SHP77 treated with DMSO at 0.1 percent for 48 hours (cell line): ENCODE measurements around the gene C19orf47.
"Not testable (repeated sequence)": the region's sequence is repeated elsewhere in the genome, so short reads cannot be mapped to it uniquely, and the experiment has no call there.

ENCODE experiments used
- DNase-seq: peaks from one replicate; lab custom pipeline; 2025; lab: John Stamatoyannopoulos, UW

C19orf47 gene

DNA sequence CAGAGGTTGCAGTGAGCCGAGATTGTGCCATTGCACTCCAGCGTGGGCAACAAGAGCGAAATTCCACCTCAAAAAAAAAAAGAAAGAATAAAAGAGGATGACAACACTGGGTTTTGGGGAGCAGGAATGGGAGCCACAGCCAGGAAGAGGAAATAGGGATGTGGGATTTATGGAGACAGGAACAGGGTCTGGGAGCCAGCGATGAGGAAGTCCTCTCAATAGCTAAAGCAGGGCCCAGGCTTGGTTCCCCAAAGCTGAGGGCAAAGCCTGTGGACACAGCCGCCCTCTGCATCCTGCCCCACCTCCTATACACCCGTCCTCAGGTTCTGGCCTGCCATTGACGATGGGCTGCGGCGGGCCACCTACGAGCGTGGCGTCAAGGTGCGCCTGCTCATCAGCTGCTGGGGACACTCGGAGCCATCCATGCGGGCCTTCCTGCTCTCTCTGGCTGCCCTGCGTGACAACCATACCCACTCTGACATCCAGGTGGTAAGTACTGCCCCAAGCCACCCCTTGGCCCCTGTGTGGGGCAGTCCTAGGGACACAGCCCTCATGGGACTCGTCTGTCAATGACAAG is 28.2 kb upstream of the C19orf47 start:
- no peak for DNase-seq

DNA sequence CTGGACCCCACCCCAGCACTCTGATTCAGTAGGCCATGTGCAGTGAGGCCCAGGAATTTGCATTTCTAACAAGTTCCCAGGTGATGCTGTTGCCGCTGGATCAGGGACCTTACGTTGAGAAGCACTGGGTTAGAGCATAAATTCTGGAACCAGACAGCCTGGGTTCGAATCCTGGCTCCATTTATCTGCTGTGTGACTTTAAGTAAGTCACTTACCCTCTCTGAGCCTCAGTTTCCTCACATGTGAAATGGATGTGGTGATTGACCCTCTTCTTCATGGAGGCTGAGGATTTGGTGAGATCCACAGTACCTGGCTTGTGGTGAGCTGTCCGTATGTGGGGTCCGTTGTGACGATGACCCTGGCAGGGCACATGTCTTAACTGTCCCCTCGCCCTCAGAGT is 25.9 kb upstream of the C19orf47 start:
- no peak for DNase-seq

DNA sequence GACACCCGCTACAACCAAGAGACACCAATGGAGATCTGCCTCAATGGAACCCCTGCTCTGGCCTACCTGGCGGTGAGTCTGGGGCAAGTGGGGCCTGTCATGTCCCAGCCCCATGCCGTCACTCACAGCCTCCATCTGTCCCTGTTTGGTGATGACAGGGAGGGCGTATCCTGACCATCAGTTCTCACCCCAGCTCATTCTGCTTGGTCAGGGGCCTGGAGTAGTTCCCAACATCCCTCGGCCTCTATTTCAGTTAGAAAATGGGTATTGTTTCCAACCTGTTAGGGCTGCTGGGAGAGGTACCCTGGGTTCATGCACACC is 23.6 kb upstream of the C19orf47 start:
- no peak for DNase-seq

DNA sequence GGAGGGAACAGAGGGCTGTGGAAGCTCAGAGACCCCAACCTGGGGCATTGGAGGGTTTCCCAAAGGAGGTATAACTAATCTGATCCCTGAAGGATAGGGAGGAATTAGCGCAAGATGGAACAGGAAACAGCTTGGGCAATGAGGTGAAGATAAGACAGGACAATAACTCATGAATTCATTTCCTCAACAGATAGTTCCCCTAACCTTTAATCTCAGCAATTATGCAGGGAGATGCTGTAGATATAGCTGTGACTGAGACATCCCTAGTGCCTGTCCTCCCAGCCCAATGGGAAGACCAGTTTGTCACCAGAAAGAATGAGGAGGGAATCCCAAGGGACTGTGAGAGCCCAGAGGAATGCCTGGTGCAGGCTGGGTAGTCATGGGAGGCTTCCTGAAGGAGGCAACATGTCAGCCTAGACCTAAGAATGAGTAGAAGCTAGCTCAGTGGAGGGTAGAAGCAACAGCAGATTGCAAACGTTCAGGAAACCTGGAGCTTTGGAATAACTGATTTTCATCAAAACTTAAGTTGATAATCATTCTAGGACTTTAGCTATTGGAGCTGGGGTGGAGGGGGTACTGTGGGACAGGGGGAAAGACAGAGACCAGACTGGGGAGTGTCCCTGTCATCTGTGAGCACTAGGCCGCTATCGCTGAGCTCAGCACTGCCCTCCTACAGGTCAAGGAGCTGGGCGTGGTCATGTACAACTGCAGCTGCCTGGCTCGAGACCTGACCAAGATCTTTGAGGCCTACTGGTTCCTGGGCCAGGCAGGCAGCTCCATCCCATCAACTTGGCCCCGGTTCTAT is 23.0 kb upstream of the C19orf47 start:
- DNase-seq: no peak

DNA sequence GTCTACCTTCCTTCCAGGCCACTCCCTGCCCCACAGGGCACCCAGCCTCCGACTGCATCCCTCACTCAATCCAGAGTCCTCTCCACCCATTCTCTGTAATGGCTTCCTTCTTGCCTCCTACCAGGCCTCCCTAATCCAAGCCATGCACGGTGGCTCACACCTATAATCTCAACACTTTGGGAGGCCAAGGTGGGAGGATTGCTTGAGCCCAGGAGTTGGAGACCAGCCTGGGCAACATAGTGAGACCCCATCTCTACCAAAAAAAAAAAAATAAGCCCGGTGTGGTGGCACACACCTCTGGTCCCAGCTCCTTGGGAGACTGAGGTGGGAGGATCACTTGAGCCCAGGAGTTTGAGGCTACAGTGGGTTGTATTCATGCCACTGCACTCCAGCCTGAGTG is 22.1 kb upstream of the C19orf47 start:
- not testable (repeated sequence) for DNase-seq

DNA sequence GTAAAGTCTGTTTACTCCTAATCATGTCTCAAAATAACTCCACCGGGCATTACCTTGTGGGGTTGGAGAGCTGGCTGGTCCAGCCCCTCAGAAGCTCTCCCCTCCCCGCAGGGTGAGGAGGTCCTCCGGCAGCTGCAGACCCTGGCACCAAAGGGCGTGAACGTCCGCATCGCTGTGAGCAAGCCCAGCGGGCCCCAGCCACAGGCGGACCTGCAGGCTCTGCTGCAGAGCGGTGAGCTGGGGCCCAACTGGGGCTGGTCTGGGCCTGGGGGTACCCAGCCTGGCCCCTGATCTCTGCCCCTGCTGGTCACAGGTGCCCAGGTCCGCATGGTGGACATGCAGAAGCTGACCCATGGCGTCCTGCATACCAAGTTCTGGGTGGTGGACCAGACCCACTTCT is 21.6 kb upstream of the C19orf47 start:
- DNase-seq: no peak

DNA sequence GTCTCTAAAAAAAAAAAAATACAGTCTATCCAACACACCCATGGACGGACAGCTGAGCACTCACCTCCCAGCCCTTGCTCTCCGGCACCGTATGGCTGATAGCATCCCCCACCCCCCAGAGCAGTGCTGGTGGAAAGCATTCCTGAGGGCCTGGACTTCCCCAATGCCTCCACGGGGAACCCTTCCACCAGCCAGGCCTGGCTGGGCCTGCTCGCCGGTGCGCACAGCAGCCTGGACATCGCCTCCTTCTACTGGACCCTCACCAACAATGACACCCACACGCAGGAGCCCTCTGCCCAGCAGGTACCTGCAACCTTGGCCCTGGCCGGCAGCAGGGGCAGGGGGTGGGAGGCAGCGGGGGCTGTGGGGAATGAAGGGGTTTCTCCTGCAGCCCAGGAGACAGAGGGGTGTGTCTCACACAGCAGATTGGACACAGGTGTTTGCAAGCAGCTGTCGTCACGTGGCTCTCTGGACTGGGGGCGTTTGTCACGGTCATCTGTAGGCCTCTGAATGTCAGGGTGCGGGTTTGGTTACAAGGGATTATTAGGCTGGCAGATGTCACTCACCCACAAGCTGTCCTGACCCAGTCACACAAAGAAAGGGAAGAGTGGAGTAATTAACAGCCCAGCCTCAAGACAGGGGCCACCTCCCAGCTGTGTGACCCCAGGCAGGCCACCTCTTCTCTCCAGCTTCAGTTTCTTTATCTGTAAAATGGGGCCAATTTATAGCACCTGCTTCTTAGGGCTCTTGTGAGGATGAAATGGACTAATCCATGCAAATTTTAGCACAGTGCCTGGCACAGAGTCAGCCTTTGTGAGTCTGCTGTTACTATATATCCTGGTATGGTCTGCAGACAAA is 19.6 kb upstream of the C19orf47 start:
- no peak for DNase-seq

DNA sequence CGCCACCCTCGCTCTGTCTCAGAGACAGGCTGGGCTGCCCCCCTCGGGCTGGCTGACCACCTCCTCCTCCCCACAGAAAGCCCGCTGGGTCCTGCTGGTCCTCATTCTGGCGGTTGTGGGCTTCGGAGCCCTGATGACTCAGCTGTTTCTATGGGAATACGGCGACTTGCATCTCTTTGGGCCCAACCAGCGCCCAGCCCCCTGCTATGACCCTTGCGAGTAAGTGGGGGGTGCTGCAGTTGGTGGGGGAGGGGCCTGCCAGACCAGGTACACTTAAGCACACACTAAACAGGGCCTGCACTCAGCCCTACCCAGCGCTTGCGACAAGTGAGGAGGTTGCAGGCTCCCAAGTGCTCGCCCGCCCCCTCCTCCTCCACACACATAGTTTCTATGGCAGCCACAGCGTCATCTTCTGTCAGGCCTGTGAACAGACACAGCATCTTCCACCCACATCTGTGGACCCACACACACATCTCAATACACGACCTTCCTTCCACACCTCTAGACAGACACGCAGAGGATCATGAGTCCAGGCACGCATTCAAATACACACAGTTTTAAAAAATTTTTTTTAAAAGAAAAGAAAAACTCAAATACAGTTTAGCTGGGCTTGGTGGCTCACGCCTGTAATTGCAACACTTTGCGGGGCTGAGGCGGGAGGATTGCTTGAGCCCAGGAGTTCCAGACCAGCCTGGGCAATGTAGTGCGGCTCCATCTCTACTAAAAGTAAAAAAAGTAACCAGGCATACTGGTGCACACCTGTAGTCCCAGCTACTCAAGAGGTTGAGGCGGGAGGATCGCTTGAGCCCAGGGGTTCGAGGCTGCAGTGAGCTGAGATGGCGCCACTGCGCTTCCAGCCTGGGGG is 18.7 kb upstream of the C19orf47 start:
- no peak for DNase-seq

DNA sequence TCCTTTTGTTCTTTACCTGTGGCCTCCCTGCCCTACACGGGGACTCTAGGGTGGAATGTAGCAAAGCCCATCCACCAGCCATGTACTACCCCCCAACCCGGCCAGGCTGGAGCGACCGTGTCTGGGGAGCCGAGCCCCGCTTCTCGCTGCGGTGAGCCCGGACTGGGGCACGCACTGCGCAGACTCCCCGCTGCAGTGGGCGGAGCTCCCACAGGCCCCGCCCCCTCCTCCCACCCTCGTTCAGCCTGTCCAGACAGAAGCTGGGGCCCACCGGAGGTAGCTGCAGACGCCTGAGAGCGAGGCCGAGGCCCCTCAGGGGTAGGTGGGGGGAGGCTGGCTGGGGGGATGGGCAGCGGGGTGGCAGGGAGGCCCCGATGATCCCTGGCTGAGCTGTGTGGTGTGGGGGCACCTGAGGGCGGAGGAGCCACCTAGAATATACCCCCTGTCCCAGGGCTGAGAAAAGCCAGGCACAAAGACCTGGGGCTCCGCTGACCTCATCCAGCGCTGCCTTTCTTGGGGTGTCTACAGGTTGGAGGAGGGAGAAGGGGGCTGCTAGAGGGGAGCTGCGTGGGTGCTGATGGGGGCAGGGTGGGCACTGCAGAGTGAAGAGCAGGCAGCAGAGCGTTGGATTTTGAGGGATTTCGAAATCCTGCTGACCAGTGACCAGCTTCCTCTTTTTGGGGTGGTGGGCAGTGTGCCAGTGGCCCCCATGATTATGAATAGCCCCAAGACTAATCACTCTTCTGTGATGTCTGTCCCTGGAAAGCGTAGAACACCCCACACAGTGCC is 17.6 kb upstream of the C19orf47 start:
- DNase-seq: no peak

DNA sequence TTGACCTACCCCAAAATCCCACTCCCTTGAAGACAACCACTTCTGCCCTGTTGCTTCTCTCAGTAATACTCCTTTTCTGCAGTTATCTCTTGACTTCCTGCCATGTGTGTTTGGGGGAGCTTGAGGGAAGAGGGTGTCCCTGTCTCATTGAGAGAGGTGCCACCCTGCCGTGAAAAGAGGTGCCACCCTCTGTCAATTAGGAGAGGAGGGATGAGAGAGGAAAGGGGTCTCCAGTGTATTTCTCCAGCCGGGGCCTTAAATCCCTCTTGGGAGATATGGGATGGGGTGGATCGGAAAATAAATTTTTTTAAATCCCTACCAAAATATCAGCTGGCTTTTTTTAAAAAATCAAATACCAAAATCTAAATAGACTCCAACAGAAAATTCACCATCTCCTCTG is 16.8 kb upstream of the C19orf47 start:
- DNase-seq: no peak

DNA sequence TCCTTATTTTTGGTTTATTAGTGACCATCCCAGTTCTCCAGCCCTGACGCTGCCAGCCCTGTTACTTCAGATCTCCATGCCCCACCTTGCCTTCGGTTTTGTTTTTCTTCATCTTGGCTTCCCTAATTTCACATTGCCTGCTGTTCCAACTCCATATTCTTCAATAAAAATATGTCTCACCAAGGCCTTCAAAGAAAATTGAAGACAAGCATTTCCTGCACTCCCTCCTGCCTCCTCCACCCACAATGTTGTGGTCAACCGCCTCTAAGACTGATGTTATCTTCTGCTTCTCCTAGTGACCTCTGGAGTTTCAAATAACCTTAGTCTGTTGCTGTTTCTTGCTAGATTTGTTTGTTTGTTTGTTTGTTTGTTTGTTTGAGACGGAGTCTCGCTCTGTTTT is 14.9 kb upstream of the C19orf47 start:
- no peak for DNase-seq

DNA sequence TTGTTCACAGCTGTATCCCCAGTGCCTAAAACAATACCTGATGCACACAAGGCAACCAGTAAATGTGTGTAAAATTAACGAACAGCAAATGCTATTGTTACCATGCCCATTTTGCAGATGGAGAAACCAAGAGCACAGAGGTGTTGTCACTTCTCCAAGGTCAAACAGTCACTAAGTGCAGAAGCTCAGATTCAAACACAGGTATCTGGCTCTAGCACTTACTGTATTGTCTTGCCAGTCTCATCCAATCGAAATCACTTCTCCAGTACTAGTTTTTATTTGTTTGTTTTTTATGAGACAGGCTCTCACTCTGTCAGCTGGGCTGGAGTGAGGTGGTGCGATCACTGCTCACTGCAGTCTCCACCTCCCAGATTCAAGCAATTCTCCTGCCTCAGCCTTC is 14.0 kb upstream of the C19orf47 start:
- DNase-seq: no peak

DNA sequence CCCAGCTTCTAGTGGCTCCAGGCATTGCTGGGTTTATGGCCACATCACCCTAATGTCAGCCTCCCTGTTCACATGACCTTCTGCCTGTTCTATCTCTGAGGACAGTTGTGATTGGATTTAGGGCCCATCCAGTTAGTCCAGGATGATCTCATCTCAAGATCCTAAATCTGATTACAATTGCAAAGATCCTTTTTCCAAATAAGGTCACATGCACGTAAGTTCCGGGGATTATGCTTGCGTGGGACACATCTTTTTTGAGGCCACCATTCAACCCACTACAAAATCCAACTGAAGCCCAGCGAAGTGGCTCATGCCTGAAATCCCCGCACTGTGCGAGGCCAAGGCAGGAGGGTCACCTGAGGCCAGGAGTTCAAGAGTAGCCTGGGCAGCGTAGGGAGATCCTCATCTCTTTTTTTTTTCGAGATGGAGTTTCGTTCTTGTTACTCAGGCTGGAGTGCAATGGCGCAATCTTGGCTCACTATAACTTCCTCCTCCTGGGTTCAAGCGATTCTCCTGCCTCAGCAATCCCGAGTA is 12.6 kb upstream of the C19orf47 start:
- no peak for DNase-seq

DNA sequence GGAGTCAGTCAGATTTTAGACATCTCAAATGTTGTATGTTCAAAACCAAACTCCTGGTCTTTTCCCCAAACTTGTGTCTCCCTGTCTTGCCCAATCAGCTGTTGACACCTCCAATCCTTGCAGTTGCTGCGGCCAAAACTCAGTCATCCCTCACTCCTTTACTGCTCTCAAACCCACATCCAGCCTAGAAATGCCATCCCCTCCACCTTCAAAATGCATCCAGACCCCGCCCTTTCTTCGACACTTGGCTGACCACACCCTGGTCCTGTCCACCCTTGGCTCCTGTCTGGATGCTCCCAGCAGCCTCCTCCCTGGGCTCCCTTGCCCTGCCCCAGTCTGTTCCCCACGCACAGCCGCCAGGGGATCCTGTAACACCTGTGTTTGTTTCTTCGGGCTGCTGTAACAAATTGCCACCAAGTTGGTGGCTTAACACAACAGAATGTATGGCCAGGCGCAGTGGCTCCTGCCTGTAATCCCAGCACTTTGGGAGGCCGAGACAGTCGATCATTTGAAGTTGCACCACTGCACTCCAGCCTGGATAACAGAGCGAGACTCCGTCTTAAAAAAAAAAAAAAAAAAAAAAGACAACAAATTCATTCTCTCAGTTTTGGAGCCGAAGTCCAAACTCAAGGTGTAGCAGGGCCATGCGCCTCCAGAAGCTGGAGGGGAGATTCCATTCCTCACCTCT is 12.0 kb upstream of the C19orf47 start:
- DNase-seq: no peak

DNA sequence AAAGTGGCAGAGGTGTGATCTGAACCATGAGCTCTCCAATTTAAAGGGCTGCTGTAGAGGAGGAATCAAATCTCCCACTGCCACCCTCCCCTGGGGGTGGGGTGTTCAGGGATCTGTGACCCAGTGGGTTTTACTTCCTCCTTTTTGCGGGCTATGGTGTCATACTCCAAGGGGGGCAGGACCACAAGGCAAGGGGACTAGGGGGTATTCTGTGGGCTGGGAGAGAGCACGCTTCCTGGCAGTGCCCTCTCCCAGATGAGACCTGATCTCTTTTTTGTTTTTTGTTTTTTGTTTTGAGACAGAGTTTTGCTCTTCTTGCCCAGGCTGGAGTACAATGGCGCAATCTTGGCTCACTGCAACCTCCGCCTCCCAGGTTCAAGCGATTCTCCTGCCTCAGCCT is 10.6 kb upstream of the C19orf47 start:
- DNase-seq: no peak

DNA sequence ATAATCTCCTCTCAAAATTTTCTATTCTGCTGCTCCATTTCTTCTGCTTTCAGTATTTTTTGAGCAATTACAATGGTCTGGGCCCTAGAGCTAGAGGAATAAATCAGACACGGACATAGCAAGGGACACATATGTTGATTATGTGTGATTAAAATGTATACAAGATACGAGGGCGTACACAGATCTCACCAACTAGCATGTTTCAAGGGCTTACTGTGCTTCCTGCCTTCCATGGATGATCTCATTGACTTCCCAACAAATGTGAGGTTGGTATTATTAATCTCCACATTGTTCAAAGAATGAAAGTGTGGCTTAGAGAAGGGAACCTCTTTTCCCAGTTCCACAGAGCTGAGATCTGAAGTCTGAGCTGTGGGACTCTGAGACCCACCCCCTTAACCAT is 9.4 kb upstream of the C19orf47 start:
- DNase-seq: no peak

DNA sequence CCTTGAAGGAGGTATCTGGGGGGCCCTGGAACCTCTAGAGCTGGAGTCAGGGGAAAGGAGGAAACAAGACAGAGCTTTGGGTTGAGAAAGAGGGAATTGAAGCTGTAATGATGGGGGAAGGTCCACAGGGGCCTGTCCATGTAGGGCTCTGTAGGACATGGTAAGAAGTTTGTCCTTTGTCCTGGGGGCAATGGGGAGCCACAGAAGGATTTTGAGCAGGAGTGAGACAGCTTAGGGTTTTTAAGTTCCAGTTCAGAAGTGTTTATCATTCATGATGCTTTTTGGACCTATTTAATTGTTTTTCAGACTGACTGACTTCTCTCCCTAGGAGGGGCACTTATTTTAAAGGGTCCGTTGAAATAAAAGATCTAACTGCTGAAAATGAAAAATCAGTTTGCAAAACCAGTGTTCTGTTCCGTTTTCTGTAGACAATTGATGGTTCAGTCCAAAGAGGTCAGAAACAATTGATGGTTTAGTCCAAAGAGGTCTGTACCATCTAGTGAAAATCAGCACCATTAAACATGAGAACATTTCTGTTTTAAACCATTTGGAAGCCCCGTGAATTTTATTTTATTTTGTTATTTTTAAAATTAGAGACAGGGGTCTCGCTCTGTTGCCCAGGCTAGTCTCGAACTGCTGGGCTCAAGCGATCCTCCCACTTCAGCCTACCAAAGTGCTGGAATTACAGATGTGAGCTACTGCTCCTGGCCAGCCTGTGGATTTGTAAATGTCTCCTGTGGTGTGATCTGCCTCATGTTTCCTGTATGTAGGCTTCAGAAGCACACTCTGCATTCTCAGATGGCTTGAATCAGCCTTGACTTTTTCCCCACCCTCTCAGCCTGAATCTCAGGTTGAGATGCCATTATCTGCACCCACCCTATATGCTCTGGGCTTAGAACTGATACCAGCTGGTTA is 8.7 kb upstream of the C19orf47 start:
- no peak for DNase-seq

DNA sequence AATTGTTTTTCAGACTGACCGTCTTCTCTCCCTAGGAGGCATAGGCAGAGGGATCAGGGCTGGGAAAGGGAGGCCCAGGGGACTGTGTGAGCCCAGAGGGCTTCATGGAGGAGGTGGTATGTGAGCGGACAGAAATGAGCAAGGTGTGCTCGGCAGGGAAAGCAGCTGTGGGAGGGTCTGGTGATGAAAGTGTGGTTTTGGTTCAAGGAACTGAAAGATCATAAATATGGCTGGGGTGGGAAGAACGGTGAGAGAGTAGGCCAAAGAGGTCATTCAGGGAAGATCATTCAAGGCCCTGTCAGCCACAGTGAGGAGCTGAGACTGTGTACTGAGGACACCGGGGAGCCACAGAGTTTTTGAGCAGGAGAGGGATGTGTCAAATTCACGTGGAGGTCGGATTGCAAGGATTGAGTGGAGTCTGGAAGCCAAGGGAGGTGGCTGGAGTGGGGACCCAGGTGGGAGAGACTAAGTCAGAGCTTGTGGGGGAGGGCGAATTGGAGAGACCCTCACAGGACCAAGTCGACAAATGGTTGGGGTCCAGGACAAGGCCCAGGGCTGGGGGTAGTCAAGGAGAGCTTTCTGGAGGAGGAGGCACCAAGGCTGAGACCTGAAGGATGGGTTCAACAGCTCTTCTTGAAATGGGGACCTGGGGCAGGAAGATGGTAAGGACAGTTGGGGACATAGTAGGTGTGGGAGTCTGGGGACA is 7.9 kb upstream of the C19orf47 start:
- no peak for DNase-seq
